Measurements from ENCODE around the gene LRRC8E.

DNA sequence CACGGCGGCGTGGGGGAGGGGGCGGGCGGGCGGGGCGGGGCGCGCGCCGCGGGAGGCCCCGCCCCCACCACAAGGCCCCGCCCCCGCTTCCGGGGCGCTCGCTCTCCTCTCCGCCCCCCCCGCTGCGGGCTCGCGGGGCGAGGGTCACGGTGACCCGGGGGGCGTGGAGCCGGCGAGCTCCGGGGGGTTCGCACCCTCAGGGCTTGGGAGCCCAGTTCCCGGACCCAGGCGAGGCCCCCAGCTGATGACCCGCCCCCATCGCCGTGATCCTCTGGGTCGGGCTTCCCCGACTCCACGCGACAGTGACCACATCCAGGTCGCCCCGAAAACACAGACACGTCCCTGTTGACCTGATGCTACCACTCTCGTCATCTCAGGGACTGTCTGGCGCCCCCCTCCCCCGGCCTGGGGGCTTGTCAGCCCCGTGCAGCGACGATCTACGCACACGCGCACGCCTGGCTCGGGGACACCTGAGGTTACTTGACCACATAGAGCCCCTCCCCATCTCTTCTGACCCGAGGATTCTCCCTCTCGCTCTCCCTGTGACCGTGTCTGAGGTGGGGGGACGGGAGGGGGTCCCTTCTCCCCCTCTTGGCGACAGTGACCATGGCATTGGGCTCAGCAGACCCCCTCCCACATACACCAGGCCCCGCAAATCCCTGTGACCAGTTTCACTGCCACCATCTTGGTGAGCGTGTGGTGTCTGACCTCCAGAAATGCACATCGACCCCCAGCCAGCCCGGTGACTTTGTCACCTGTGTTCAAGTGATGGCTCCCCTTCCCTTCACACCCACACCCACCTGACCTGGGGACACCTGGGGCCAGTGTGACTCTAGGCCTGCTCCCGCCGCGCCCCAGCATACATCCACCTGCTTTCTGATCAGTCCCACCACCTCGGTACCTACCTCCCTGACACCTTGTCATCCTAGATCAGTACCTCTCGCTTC is 16.0 kb downstream of the LRRC8E start:
- TF ChIP-seq, protein P1, sequence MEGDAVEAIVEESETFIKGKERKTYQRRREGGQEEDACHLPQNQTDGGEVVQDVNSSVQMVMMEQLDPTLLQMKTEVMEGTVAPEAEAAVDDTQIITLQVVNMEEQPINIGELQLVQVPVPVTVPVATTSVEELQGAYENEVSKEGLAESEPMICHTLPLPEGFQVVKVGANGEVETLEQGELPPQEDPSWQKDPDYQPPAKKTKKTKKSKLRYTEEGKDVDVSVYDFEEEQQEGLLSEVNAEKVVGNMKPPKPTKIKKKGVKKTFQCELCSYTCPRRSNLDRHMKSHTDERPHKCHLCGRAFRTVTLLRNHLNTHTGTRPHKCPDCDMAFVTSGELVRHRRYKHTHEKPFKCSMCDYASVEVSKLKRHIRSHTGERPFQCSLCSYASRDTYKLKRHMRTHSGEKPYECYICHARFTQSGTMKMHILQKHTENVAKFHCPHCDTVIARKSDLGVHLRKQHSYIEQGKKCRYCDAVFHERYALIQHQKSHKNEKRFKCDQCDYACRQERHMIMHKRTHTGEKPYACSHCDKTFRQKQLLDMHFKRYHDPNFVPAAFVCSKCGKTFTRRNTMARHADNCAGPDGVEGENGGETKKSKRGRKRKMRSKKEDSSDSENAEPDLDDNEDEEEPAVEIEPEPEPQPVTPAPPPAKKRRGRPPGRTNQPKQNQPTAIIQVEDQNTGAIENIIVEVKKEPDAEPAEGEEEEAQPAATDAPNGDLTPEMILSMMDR (IDR thresholded peaks at IDR 0.05) = no peak
- TF ChIP-seq EP300 (IDR thresholded peaks at IDR 0.05) = no peak
- TF ChIP-seq POLR2AphosphoS5 (IDR thresholded peaks at IDR 0.05) = no peak

Measured in gastroesophageal sphincter (tissue), 3 donors.